ENCODE data around the gene IL1A. TPM values are rescaled to one million over a fixed set of nuclear protein-coding genes. Genes with fewer than 3 reads are reported as not detected.

IL1A gene
- total RNA-seq, 2 donors from 2014 or later: 0.49 to 2.0 TPM

DNA sequence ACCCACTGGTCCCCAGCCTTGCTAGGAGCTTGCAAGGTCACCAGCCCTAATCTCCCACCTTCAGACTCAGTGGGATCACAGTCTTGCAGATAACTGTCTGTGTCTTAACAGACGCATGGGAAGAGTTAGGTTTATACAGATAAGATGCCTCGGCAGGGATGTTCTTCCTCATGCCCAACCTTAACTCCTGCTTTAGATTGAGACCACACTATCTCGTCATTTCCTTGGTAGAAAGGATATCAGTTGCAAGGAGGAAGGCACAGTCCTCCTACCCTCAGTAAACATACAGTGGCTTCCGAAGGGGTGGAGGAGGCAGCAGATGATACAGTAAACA lies 56.3 kb downstream of the IL1A start:
- no peaks in the 10 kb centered on the region for H3K36me3 Mint-ChIP-seq
- ATAC-seq (no peak), DNase-seq (ENCODE audit: low spot score in 2 of 2) (no peak)
- H3K27ac Mint-ChIP-seq: no peak overlapping the region
- H3K9me3 Mint-ChIP-seq: no peaks in the 10 kb centered on the region

DNA sequence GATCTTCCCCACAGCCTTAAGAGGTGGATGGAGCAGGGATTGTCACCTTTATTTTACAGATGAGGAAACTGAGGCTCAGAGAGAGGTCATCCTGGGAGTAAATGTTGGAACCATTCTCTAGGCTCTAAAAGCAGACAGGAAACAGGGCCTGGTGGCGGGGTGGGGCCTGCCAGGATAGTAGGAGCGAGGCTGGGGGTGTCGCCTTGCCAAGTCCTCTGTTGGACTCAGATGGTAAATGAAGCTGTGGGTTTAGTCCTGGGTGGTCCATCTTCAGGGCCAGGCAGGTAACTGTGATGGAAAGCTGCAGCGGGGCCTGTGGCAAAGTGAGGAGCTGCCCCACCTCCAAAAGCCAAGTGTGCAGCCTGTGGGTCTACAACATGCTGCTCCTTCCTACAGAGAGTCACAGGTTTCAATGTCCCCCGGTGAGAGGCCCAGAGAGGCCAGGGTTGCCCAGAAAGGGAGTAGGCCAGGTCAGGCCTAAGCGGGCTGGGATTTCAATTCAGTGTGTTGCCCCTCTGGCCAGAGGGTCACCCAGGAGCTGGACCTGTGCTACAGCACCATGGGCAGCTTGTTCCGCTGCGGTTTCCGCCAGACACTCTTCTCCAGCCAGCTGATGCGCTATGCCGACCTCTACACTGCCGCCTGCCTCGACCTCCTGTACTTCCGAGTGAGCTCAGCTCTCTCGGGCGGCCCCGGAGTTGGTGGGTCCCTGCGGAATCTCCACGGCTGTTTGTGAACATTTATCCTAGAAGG lies 56.8 kb downstream of the IL1A start:
- ATAC-seq (no peak), DNase-seq (ENCODE audit: low spot score in 2 of 2) (no peak)
- no peaks in the 10 kb centered on the region for H3K9me3 Mint-ChIP-seq
- H3K36me3 Mint-ChIP-seq: no peaks in the 10 kb centered on the region
- no peak overlapping the region for H3K27ac Mint-ChIP-seq

DNA sequence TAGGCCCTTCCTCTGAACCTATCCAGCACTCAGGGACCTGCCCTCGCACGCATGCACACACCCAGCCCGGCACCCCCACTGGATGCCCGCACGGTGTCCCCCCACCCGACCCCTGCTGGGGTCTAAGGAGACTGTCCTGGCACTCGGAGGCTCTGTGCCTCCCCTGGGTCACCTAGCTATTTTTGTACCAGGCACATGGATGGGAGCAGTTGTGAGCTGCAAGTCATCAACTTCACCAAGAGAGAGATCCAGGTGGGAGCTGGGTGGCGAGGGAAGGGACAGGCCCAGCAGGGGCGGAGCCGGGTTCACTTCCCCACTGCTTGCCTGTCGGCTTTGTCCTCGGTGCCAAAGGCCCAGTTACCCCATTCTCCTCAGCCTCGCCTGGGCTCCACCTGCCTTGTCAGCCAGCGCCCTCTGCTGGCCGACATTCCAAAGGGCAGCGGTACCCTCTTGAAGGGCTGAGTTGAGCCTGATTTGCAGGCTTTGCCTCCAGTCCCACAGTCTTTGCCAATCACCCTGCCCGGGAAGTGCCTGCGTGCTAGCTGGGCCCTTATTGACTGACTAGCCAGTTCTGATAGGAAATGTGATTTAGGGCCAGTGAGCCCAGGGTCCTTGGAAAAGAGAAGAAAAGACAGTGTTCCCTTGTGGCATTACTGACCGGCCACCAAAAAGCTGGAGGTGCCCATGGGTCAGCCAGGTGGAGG lies 57.7 kb downstream of the IL1A start:
- Mint-ChIP-seq H3K27ac (peak overlapping the region in 1 of 2 donors; percentile 59), H3K36me3 (no peaks in the 10 kb centered on the region), H3K9me3 (no peaks in the 10 kb centered on the region)
- DNase-seq (ENCODE audit: low spot score in 2 of 2): peak; percentile 88 to 92
- peak; percentile 94 for ATAC-seq

DNA sequence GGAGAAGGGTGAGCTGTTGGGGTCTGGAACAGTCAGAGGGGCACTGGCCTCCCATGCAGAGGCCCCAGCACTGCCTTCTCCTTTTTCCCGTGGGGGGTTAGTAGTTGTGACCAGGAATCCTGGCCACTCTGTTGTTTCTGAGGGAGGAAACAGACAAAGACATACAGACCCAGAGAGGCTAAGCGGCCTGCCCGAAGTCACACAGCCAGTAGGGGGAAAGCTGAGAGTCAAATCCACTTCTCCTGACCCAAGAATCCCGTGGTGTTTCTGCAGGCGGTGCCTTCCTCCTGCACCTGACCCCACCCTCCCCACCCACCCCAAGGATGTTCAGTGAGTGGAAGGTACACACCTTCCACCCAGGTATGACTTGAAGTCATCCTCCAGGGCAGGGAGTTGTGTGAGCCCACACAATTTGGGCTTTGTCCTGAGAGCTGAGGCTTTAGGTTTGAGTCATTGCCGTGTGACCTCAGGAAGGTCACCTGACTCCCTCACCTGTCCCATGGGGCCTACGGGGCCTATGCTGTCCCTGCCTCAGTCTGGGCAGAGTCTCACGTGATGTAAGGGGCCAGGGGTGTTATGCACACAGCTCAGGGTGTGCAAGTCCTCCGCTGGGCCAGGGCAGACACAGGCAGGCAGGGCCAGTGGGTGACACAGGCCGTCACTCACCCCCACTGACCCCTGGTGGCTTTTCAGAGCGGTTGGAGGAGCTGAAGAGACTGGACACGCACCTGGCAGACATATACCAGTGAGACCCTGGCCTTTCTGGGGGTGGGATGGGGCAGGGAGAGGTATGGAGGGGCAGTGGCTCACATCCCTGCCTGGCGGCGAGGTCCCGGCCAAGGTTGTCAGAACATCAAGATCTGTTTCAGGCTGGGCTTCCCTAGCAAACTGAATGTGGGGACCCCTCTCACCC lies 58.5 kb downstream of the IL1A start:
- H3K9me3 Mint-ChIP-seq: no peaks in the 10 kb centered on the region

DNA sequence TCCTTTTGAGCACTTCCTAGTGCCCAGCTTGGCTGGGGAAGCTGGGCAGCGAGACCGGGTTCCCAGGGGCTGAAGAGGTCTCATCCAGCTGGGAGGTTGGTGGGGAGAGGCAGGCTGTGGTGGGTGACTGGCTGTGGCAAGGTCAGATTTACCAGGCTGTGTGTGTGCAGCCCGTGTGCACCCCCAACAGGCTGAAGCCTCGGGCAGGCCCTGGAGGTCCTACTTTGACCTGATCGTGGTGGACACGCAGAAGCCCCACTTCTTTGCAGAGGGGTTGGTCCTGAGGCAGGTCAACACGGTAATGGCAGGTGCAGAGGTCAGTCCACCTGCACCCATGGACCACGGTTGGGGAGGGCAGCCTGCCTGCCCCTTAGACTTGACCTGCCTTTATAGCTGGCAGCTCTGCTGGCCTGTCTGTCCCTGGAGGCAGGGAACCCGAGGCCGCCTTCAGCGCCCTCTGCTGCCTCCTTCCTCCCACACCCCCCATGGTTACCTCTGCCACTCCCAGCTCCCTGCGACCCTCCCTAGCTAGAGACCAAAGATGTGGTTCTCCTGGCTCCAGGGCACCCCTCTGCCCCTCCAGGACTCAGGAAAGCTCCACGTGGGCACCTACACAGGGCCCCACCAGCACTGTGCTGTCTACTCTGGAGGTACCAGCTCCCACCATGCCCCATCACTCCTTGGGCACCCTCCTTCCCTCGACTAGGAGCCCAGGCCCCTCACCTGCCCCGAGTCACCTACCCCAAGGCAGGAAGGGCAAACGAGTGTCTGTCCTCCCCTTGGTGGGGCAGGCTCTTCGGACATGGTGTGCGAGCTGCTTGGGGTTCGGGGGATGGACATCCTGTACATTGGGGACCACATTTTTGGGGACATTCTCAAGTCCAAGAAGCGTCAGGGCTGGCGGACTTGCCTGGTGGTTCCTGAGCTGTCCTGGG lies 59.4 kb downstream of the IL1A start:
- Mint-ChIP-seq H3K36me3 (no peaks in the 10 kb centered on the region), H3K9me3 (no peaks in the 10 kb centered on the region), H3K27ac (peak overlapping the region in 1 of 2 donors; percentile 59)
- DNase-seq (ENCODE audit: low spot score in 2 of 2): no peak
- no peak for ATAC-seq

More for the DNA sequence above, 58.5 kb downstream of the IL1A start:
- no peaks in the 10 kb centered on the region for H3K36me3 Mint-ChIP-seq
- peak overlapping the region in 1 of 2 donors; percentile 59 for H3K27ac Mint-ChIP-seq
- ATAC-seq: peak in 1 of 2 donors; percentile 6
- DNase-seq (ENCODE audit: low spot score in 2 of 2): no peak

DNA sequence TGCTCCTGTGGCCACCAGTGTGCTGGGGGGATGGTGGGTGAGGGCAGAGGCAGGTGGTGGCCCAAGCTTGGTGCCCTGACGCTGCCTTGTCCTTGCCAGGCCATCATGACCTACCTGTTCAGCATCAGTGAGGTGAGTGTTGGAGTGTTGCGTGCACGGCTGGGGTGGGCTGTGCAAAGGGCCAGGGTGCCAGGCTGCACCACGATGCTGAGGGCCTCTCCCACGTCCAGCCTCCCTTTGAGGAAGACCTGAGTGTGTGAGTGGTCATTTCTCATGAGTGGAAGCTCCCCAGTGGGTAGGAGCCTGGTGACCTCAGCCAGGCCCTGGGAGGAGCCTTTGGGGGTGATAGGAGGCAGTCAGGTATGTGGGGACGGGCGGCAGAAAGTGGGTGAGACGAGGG lies 60.3 kb downstream of the IL1A start:
- DNase-seq (ENCODE audit: low spot score in 2 of 2): no peak
- ATAC-seq: no peak
- no peaks in the 10 kb centered on the region for H3K9me3 Mint-ChIP-seq
- H3K36me3 Mint-ChIP-seq: no peaks in the 10 kb centered on the region
- no peak overlapping the region for H3K27ac Mint-ChIP-seq

Other genes starting within 250 kb of the IL1A start
- gene POLR1B, start 242.0 kb downstream of the IL1A start, total RNA-seq: 10 to 100 TPM; 30.0 to 50.9 TPM
- gene CHCHD5, start 199.9 kb downstream of the IL1A start, total RNA-seq: 10 to 100 TPM; 38.4 to 46.2 TPM
- 100 to 1,000 TPM in 1 of 2 donors, 10 to 100 TPM in 1; 70.8 to 149 TPM for gene SLC20A1, start 138.6 kb downstream of the IL1A start, total RNA-seq
- gene NT5DC4, start 63.5 kb downstream of the IL1A start, total RNA-seq: not detected
- 10 to 100 TPM; 22.5 to 55.6 TPM for gene CKAP2L, start 19.9 kb downstream of the IL1A start, total RNA-seq
- gene IL1B, start 52.3 kb upstream of the IL1A start, total RNA-seq: under 1 TPM in 1 of 2 donors, not detected in 1; 0.25 TPM
- under 1 TPM in 1 of 2 donors, not detected in 1; 0.32 TPM for gene IL37, start 126.7 kb upstream of the IL1A start, total RNA-seq
- not detected for gene IL36G, start 193.5 kb upstream of the IL1A start, total RNA-seq
- not detected for gene IL36A, start 221.0 kb upstream of the IL1A start, total RNA-seq